CD4-positive, alpha-beta T cell treated with Interleukin-10 for 1 hour (primary cell): ENCODE results near the gene HUS1.
"Not testable (repeated sequence)": the region's sequence is repeated elsewhere in the genome, so short reads cannot be mapped to it uniquely, and the experiment has no call there.

Source experiments
- DNase-seq: peaks from one replicate; pipeline ENCODE4 v3.0.0-alpha.2; 2020

HUS1 gene

DNA sequence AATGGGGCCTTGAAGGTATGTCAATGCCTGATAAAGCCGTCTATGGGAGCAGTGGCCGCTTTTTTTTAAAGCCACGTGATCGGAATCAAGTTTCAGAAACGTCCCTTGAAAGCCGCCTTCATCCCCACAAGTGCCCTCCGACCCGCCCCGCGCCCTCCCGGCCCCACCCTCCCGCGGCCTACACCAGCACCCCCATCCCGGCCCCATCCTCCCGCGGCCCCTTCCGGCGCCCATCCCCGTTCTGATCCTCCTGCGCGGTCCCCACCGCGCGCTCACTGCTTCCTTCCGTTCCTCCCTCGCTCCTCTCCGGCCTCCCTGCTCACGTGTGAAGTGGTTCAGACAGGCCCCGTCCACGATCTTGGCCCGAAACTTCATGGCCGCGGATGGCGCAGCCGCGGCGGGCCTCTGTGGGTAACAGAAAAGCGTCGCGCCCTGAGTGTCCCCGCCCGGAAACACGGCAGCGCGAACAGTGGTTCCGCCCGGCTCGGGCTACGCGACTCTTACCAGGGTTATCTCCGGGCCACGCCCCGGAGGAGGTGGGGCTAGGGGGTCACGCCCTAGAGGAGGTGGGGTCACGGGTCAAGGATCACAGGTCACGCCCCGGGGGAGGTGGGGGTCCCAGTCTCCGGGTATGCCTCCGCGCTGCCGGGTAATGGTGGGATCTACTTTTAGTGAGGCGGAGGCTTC, at the start of gene HUS1:
HUS1 (minus strand) TSS at position 471 of the 687 bp plus-strand sequence; CDS start at position 375, 96 bp downstream.
- DNase-seq, result peak; percentile 96

DNA sequence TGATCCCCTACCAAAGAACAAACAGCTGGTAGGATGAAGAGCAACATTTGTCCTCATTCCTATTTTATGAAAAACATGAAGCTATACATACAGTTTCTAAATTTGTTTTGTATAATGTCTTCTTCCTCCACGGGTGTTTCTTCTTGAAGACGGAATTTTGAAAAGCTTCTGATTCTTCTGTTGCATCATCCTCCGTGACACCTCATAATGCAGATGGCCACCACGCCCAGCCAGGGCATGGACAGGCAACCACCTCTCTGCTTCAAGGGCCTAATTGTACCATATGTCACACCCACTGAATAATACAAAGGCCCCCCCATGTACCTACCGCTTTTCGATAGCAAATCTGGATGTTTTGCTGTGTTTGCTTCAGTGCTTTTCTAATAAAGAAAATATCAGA, 49.5 kb upstream of the HUS1 start, which contains the start of gene SUN3:
SUN3 (minus strand) TSS at position 170 of the 400 bp plus-strand sequence; CDS start at position 1, 169 bp downstream.
- no peak for DNase-seq

DNA sequence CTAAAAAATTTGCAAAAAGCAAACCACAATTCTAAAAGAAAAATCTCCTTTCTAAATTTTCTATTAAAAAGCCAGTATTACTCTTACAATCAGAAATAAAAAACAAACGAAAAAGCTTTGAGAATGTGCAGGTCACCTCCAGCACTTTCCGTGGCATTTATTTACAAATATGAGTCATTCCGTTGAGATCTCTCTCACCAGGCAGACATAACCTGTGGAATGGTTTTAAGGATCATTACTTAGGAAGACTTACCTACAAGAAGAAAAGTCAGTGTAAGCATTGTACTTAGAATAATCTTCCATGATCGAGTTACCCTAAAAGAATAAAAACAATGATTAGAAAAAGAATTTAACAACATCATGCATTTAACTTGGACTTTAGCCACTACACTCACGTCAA, 46.2 kb upstream of the HUS1 start:
- no peak for DNase-seq

DNA sequence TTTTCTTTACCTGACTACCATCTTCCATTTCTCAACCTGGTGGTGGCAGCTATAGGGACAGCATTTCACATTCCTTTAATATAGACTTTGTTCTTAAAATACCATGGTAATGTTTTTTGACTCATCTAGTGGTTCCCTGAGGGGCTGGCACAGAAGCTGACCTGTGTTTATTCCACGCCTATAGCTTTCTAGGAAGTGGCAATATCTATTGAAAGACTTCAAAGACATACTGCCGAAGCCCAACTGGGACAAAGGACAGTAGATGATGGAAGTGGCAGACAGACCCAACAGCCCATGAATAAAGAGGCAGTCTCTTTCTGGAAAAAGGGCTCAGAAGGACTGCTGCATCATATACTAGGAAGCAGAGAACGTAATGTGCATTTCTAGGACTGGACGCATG, 38.3 kb upstream of the HUS1 start:
- no peak for DNase-seq

DNA sequence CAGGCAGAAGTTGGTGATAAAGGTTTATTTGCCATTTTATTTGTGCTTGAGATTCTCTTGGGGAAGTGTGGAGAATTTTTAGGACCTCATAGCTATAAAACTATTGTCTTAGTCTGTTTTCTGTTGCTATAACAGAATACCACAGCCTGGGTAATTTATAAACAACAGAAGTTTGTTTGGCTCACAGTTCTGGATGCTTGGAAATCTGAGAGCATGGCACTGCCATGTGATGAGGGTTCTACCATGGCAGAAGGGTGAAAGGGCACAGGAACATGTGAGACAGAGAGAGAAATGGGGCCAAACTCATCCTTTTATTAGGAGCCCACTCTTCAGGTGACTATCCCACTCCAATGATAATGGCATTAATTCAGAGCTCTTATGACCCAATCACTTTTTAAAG, 37.2 kb upstream of the HUS1 start:
- DNase-seq, result no peak

DNA sequence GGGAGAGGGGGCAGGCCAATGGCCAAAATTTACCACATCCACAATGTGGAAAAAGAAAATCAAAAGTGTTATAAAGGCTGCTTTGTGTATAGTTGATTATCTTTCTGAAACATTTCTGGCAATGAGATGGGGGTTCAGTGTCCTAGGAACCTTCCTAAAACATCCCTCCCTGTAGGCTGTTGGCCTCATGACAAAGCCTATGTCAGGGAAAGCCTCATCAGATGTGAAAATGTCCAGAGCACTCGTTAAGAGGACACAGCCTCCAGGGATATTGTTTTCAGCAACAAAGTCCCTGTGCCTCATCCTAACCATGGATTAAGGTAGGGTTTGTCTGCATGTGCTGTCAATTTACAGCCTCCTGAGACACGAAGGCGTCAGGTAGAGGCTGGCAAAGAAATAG, 32.5 kb upstream of the HUS1 start:
- no peak for DNase-seq

DNA sequence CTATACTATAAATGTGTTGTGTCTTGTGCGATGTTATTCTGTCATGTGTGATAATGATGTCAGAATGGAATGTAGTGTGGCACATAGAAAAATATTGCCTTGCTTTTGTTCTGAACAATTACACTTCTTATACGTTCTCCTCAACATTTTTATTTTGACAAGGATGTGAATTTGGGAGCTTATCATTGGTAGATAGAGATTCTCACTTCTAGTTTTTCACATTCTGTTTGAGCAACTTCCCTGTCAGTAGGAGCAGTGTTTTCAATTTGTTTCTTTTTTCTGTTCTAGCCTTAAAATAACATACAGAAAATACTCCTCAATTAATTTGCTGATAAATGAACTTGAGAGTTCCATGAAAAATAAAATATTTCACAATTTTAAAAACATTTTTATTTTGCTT, 31.9 kb upstream of the HUS1 start:
- DNase-seq, result no peak

DNA sequence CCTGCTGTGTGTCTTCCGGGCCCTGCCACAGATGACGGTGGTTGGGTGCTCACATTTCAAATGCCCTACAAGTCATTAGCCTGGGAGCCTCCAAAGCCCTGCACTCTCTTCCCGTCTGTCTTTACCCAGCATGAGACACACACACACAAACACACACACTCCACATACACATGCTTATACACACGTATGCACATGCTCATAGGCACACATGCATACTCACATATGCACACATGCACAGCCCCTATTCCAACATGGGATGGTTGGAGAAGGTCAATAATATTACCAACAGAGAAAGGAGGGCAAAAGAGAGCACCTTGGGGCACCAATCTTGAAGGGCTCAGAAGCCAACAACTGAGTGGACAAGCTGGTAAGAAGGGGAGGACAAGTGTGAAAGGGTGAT, 30.5 kb upstream of the HUS1 start:
- no peak for DNase-seq

DNA sequence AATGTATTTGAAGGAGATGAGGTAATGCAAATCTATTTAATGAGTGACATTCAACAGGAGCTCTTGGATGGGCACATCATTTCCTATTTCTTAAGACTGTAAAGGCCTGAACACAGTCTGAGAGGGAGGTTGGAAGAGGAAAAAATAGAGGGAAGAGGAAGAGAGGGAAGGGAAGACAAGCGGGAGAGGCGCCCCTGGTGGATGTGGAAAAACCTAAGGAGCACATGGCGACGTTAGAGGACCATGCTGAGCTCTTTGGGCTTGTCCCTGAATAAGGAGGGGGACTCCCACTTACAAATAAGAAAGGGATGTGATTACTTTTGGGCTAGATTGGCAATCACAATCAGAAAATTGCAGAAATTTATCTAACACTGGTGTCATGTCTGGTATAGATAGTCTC, 29.8 kb upstream of the HUS1 start:
- DNase-seq, result no peak

DNA sequence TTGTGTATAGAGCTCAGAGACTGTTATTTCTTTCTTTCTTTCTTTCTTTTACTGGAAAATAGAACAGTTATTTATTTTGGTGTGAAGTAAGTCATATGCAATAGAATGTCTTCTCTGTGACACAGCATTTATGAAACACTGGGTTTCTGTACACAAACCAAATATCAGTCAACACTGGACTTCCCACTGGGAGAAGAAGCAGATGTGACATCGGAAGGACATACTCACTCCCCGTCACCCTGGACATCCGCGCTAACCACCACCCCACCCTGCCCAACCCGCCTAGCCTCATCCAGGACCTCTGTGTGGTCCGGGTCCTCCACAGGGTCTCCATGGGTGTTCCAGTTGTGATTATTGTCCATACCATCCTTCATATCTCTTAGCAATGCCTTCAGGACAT, 27.5 kb upstream of the HUS1 start:
- DNase-seq, result no peak

DNA sequence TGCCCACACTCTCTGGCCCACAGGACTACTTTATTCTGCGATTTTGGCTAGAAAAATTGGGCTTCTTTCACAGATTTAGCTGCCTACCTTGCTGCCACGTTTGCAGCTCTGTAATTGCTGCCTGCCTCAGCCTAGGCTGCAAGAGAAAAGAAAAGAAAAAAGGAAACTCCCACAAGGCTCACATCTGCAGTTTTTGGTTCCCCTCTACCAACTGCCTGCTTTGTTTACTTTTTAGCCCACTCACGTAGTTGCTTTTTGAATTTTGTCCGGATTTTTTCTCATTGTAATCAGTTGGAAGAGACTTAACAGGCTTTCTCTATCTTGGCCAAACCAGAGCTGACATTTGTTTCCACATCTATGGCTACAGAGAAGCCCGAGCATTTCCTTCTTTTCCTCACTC, 25.2 kb upstream of the HUS1 start:
- DNase-seq, result no peak

DNA sequence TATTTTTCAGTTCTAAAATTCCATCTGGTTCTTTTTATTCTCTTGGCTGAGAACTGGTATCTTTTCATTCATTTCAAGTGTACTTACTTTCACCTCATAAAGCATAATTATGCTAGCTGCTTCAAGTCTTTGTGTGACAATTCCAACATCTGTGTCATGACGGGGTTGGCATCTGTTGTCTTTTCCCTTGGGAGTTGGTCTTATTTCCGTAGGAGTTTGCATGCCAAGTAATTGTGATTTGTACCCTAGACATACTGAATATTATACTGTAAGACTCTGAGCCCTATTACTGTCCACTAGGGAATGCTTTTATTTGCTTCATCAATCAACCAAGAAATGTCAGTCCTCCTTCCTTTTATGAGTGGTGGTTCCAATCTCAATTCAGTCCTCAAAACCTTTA, 24.6 kb upstream of the HUS1 start:
- no peak for DNase-seq

DNA sequence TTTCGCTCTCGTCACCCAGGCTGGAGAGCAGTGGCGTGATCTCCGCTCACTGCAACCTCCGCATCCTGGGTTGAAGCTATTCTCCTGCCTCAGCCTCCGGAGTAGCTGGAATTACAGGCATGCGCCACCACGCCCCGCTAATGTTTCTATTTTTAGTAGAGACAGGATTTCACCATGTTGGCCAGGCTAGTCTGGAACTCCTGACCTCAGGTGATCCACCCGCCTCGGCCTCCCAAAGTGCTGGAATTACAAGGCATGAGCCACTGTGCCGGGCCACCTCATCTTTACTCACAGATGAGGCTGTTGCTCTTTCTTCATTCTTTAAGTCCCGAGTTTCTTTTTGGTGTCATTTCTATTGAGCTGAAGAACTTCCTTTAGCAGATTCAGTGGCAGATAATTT, 20.7 kb upstream of the HUS1 start:
- not testable (repeated sequence) for DNase-seq

DNA sequence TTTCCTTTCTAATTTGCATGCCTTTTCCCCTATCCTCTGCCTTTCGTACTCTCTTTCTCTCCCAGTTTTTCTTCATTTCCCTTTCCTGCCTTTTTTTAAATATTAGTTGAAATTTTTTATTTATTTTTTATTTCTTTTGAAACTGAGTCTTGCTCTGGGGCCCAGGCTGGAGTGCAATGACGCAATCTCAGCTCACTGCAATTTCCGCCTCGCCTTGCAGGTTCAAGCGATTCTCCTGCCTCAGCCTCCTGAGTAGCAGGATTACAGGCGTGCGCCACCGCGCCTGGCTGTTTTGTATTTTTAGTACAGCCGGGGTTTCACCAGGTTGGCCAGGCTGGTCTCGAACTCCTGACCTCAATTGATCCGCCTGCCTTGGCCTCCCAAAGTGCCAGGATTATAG, 20.0 kb upstream of the HUS1 start:
- DNase-seq, result no peak

DNA sequence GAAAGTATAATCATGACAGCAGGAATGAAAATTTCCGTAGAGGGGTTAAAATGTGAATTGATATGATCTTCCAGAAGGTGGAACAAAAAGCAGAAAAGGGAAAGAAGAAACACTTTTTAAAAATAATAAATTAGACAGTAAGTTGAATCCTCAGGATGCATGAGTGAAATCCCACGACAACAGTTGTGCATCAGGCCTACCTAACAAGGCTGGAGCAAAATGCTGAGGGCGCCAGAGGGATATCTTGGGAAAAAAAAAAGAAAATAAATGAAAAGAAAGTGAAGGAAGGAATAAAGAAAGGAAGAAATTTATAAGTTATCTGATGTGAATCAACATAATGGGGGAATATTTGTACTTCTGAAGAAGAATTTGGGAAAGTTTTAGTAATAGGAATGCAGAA, 13.0 kb upstream of the HUS1 start:
- no peak for DNase-seq

DNA sequence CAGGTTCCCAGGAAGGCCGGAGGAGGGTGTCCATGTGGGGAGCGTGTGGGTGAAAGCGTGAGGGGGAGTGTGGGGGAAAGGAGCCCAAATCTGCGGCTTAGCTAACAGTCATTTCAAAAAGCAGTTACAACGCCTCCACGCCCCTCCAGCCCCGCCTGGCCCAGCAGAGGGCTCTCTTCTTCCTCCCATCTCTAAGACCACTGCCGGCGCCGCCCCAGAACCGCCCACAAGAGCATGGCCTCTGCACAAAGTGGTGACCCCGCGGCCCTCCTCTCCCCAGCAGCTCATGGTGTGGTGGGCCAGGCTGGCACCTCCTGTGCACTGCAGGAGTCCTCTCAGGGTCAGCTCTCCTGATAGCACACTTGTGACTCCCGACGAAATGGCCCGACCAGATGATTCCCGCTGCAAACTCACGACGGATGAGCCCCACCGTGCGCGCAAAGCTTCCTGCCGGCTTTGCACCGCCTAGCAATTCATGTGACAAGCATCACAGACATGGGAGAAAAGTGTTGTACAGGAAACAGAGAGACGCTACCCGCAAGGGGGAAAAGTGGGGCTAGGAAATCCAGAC, 12.4 kb upstream of the HUS1 start:
- DNase-seq, result peak; percentile 85

DNA sequence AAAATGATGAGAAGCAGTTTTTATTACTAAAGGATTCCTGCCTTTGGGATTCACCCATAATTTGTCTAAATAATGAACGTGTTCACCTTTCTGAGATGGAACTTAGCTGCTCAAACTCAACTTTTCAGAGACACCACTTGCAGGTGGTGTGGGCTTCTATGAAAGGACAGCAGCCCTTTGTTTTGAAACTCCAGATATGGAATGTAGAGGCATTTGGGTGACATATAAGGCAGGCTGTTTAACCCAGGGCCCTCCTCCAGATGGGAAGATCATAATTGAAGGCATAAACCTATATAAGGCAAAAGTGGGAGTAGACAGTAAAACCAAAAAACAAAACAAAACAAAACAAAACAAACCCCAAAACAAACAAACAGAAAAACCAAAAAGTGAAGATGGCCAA, 11.9 kb upstream of the HUS1 start:
- DNase-seq, result no peak

DNA sequence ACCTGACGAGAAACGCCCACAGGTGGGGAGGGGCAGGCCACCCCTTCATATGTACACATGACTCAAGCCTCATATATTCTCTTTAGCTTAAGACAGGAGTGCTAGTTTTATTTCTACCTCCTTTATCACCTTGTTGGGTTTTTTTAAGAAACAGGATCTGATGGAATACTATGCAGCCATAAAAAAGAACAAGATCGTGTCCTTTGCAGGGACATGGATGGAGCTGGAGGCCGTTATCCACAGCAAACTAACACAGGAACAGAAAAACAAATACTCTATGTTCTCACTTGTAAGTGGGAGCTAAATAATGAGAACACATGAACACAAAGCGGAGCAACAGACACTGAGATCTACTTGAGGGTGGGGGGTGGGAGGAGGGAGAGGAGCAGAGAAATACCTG, 11.2 kb upstream of the HUS1 start:
- DNase-seq, result no peak

DNA sequence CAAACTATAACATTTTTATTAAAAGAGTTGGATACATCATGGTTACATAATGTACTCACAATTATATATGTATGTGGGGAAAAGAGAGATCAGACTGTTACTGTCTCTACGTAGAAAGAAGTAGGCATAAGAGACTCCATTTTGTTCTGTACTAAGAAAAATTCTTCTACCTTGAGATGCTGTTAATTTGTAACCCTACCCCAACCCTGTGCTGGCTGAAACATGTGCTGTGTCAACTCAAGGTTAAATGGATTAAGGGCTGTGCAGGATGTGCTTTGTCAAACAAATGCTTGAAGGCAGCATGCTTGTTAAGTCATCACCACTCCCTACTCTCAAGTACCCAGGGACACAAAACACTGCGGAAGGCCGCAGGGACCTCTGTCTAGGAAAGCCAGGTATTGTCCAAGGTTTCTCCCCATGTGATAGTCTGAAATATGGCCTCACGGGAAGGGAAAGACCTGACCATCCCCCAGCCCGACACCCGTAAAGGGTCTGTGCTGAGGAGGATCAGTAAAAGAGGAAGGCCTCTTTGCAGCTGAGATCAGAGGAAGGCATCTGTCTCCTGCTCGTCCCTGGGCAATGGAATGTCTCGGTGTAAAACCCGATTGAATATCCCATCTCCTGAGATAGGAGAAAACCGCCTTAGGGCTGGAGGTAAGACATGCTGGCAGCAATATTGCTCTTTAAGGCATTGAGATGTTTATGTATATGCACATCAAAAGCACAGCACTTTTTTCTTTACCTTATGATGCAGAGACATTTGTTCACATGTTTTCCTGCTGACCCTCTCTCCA, 10.4 kb upstream of the HUS1 start:
- not testable (repeated sequence) for DNase-seq

DNA sequence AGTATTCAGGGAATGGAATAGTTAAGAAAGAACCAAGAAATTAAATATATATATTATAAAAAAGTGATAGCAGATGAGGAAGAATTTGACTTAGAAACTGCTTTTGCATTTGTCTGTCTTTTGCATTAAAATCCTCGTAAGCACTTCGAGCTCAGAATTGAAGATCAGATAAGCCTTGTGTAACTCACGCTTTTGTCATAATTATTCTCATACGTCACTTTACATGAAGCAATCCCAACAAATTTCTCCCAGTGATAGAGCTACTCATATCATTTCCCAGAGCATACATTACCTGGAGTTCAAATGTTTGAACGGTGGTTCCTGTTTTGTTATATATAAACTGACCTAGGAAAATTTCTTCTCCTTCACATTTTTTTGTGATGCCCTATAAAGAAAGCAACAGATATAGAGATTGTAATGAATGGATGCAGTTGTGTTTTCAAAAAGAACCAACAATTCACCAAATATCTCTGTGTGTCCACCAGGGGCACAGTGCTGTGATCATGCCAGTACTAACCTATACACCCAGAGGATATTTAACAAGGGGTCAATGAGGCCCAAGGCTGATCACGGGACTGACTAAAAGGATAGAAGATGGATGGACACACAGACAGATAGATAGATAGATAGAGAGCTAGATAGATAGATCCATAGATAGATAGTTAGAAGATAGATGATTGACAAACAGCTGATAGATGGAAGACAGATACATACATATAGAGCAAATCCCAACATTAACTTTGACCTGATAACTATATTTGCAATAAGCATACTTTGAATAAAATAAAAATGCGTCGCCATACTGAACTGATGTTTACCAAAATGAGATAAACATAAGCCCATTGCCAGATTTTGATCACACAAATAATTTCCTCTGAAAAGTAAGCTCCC, 9.3 kb upstream of the HUS1 start:
- DNase-seq, result no peak

DNA sequence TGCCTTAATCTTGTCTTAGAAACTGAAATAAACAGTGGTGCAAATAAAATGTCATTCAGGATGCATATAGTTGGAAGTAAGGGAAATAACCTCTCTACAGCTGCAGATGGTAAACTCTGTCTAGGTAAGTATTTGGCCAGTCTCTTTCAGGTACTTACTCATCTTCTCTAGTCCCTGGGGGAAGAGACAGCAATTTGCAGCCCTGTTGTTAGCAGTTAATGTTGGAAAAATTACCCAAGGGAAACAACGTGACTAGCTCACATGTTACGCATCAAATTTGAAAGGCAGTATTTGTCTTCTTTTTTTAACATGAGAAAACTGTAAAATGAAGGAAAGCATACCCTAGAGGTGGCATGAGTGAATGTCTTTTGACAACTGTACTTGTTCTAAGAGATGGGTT, 3.2 kb upstream of the HUS1 start:
- no peak for DNase-seq

DNA sequence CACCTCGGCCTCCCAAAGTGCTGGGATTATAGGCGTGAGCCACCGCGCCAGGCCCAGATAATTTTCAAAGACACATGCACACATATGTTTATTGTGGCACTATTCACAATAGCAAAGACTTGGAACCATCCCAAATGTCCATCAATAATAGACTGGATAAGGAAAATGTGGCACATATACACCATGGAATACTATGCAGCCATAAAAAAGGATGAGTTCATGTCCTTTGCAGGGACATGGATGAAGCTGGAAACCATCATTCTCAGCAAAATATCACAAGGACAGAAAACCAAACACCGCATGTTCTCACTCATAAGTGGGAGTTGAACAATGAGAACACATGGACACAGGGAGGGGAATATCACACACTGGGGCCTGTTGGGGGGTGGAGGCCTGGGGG, 1.2 kb upstream of the HUS1 start:
- not testable (repeated sequence) for DNase-seq

DNA sequence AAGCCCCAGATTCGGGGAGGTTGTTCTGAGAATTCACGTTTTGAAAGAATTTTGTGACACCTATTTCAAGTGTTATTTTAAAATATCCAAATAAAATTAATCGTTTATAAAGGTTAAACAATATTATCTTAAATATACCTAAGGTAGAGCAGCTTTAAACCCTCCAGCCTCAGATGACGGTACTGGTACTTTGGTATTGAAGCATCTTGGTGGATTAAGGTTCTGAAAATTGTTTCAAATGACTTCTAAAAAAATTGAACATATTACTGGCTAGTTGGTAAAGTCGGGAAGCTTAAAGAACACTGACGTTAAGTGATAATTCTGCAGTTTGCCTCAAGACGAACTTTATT, 392 bp upstream of the HUS1 start:
- DNase-seq, result no peak
